Measurements from ENCODE around the gene OR1F1.
"Not testable (repeated sequence)": the region's sequence is repeated elsewhere in the genome, so short reads cannot be mapped to it uniquely, and the experiment has no call there.

OR1F1 gene

DNA sequence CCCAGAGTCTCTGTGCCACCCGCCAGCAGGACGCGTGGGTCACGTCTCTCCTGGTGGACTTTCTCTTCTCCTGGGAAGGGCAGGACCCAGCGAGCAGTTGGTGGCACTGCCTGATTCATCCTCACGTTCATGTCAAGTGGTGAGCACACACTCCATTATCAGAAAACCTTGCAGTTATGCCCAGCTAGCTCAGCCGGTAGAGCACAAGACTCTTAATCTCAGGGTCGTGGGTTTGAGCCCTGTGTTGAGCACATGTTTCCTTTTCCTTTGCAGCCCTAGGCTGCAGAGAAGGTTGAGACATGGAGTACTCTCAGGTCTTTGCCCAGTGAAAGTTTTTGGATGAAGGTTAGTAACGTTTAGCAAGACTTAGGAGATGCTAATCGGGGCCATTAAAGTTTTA lies 8.0 kb downstream of the OR1F1 start:
- no peak for DNase-seq (ENCODE audit: extremely low read depth in 1 of 2, low read depth in 1 of 2)

DNA sequence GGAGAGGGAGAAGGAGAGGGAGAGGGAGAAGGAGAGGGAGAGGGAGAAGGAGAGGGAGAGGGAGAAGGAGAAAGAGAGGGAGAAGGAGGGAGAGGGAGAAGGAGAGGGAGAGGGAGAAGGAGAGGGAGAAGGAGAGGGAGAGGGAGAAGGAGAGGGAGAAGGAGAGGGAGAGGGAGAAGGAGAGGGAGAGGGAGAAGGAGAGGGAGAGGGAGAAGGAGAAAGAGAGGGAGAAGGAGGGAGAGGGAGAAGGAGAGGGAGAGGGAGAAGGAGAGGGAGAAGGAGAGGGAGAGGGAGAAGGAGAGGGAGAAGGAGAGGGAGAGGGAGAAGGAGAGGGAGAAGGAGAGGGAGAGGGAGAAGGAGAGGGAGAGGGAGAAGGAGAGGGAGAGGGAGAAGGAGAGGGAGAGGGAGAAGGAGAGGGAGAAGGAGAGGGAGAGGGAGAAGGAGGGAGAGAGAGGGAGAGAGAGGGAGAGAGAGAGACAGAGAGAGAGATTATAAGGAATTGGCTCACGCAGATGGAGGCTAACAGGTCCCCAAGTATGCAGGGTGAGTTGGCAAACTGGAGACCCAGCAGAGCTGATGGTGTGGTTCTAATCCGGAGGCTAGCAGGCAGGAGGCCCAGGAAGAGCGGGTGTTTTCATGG lies 9.8 kb downstream of the OR1F1 start:
- not testable (repeated sequence) for DNase-seq (ENCODE audit: extremely low read depth in 1 of 2, low read depth in 1 of 2)

- DNase-seq (ENCODE audit: extremely low read depth in 1 of 2, low read depth in 1 of 2), result no peak
Observed at GRCh38 chr16:3198334-3199072, 10.5 kb downstream of the OR1F1 start.

DNA sequence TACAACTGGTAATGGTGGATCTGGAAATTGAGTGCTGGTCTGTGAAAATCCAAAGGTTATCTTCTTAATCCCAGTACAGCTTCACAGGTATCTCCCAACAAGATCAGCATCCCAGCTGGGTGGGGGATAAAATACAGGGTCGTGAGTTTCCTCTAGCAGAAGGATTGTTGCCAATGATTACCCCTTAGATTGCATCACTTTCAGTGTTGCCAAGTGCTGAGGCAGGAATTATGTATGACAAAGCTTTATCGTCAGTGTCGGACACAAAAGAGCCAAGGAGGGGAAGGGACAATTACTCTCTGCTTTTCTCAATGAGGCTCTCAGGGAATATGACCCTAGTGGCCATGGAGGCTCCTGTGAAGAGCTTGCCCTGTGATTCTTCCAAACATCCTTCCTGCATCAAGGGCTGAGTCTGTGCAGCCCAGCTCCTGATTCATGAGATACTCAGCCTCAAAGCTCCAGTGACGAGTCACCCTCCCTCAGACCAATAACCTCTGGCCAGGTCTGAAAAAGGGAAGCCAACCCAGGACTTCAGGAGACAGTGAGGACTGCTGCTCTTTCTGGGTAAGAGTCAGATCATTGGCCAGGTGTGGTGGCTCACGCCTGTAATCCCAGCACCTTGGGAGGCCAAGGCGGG lies 15.0 kb downstream of the OR1F1 start:
- DNase-seq (ENCODE audit: extremely low read depth in 1 of 2, low read depth in 1 of 2), result no peak

DNA sequence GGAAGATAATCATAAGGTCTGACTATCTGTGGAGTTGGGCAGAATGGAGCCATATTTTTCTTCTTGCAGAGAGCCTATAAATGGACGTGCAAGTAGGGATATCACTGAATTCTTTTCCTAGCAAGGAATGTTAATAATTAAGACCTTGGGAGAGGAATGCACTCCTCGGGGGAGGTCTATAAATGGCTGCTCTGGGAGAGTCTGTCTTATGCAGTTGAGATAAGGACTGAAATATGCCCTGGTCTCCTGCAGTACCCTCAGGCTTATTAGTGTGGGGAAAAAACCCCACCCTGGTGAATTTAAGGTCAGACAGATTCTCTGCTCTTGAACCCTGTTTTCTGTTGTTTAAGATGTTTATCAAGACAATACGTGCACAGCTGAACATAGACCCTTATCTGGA lies 17.9 kb downstream of the OR1F1 start:
- DNase-seq (ENCODE audit: extremely low read depth in 1 of 2, low read depth in 1 of 2), result not testable (repeated sequence)

GRCh38 chr16:3207086-3207953 lies 19.3 kb downstream of the OR1F1 start:
- no peak for DNase-seq (ENCODE audit: extremely low read depth in 1 of 2, low read depth in 1 of 2)

DNA sequence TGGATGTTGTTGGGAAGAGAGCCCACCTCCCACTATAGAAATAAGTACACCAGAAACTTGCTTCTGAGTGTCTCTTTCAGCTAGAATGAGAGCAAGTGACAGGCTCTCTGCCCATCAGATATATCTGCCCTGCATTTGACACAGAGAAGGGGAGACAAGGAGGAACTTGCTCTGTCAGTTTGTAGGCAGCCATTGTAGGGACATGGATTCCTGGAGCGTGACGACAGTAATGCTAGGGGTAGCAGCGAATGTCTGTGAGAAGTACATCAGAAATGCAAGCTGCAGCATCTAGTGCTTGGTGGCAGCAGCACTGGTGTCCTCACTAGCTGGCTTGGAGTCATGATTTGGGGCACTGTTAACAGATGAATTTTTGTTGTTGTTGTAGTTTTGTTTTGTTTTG lies 24.0 kb downstream of the OR1F1 start:
- no peak for DNase-seq (ENCODE audit: extremely low read depth in 1 of 2, low read depth in 1 of 2)

DNA sequence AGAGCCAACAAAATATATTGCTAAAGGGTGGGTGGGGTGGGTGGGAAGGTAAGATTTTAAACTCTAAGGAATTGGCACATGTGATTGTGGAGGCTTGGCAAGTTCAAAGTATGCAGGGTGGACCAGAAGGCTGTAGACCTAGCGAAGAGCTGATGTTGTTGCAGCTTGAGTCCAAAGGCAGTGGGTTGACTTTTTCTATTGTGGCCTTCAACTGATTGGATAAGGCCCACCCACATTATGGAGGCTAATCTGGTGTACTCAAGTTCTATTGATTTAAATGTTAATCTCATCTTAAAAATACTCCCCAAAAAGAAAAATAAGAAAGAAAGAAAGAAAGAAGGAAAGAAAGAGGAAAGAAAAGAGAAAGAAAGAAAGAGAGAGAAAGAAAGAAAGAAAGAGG lies 24.6 kb downstream of the OR1F1 start:
- DNase-seq (ENCODE audit: extremely low read depth in 1 of 2, low read depth in 1 of 2), result no peak

DNA sequence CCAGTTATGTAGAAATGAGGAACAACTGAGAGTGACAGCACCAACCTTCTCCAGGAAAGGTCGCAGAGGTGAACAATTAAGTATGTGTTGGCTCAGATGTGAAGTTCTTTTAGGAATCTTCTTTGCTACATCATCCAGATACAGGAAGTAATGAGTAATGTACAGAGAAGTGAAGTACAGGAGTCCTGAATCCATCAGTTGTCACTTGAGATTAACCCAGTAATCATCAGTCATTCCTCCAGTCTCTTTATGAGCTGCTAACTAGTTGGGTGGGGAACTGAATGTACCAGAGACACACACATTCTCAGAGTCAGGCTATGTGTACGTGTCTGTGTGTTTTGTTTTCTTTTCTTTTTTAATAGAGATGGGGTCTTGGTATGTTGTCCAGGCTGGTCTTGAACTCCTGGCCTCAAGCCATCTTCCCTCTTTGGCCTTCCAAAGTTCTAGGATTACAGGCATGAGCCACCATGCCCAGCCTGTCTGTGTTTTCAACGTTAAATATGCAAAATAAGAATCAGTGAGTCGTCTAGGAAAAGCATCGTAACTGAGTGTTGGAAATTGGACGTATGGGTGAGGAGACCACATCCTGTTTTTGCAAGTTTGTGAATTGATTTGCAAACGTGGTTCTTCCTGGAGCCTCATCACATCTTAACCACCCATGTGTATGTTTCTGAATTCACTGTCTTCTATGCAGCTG lies 27.0 kb downstream of the OR1F1 start:
- no peak for DNase-seq (ENCODE audit: extremely low read depth in 1 of 2, low read depth in 1 of 2)

- DNase-seq (ENCODE audit: extremely low read depth in 1 of 2, low read depth in 1 of 2), result no peak
Observed at GRCh38 chr16:3215601-3216262, 27.7 kb downstream of the OR1F1 start.

GRCh38 chr16:3216263-3216640 lies 28.2 kb downstream of the OR1F1 start:
- DNase-seq (ENCODE audit: extremely low read depth in 1 of 2, low read depth in 1 of 2), result no peak

- no peak for DNase-seq (ENCODE audit: extremely low read depth in 1 of 2, low read depth in 1 of 2)
Observed at GRCh38 chr16:3220839-3221238, 32.8 kb downstream of the OR1F1 start.

- no peak for DNase-seq (ENCODE audit: extremely low read depth in 1 of 2, low read depth in 1 of 2)
Observed at GRCh38 chr16:3223913-3224515, 36.0 kb downstream of the OR1F1 start.

- DNase-seq (ENCODE audit: extremely low read depth in 1 of 2, low read depth in 1 of 2), result no peak
Observed at GRCh38 chr16:3234543-3234856, 46.5 kb downstream of the OR1F1 start.

DNA sequence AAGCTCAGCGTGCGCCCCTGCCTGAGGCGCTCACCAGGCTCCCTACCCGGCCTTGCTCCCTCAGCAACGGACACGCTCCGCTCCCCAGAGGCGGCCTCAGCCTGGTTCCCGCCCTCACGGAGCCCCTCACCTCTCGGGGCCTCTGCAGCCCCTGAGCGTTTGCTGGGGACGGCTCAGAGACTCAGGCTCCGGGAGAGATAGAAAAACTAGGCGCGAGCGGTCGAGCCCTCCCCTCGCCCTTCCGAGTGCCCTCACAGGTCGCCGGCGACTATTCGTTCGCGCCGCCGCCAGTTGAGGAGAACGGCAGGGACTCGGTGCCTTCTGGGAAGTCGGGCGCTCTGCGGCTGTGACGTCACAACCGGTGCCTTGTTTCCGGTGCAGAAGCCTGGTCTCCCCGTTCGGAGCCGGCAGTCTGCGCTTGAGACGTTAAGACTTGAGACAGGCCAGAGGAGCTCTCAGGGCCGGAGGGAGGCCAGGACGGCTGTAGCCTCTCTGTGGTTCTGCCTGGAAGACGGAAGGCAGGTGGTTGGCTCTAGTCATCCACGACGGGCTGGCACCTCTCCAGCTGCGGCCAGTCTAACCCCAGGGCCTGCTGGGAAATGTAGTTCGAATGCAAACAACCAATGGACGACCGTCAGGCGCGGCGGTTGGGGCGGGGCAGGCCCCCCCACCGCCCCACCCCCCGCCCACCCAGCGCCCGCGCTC lies 47.0 kb downstream of the OR1F1 start, which contains the start of gene ZNF200:
ZNF200 (minus strand) TSS at position 302 of the 705 bp plus-strand sequence. CDS start 1,403 bp downstream, outside the sequence.
- peak; percentile 86 to 93 for DNase-seq (ENCODE audit: extremely low read depth in 1 of 2, low read depth in 1 of 2)

- DNase-seq (ENCODE audit: extremely low read depth in 1 of 2, low read depth in 1 of 2), result no peak
Observed at GRCh38 chr16:3235856-3236669, 48.1 kb downstream of the OR1F1 start.

GRCh38 chr16:3241761-3242160 lies 53.8 kb downstream of the OR1F1 start:
- DNase-seq (ENCODE audit: extremely low read depth in 1 of 2, low read depth in 1 of 2), result no peak

GRCh38 chr16:3242709-3243108 lies 54.7 kb downstream of the OR1F1 start:
- no peak for DNase-seq (ENCODE audit: extremely low read depth in 1 of 2, low read depth in 1 of 2)
